Common myeloid progenitor, CD34-positive (primary cell): ENCODE measurements around the gene RASAL2.

Source experiments
- CTCF ChIA-PET: fragments of 350-600 bp; sonication (Branson Sonifier 250); formaldehyde crosslinking; loops from one replicate; lab custom pipeline; 2021; ENCODE audit warnings: antibody characterized with exemption; lab: Charles Lee
- POLR2A ChIA-PET: fragments of 350-600 bp; sonication (Branson Sonifier 250); formaldehyde crosslinking; loops from one replicate; lab custom pipeline; 2021; ENCODE audit warnings: antibody characterized with exemption; lab: Charles Lee
- DNase-seq, 3 donors: peaks; one replicate each; pipeline versions ENCODE4 v3.0.0 to v3.0.0-alpha.2; 2013
- H3K27ac ChIP-seq, 2 experiments: 1 replicate in 1 of 2; 2 replicates in 1 of 2; pipeline ENCODE4 v1.7.0; 2013; ENCODE audit warnings: inconsistent platforms in 2 of 2, low read length in 2 of 2, mild to moderate bottlenecking in 2 of 2, low read depth in 1 of 2, moderate library complexity in 1 of 2; ENCODE audit not compliant: severe bottlenecking in 2 of 2, insufficient read depth in 1 of 2, poor library complexity in 1 of 2
- H3K27me3 ChIP-seq, 5 experiments: replicated peaks in 2 of 5; 1 replicate in 3 of 5; 2 replicates in 2 of 5; pipeline versions ENCODE4 v1.6.1 to v1.7.0; 2013; ENCODE audit warnings: low read length in 4 of 5, mild to moderate bottlenecking in 2 of 5, moderate library complexity in 2 of 5, inconsistent platforms in 1 of 5; ENCODE audit not compliant: insufficient read depth in 5 of 5, control insufficient read depth in 4 of 5
- H3K36me3 ChIP-seq, 4 experiments: 1 replicate in 2 of 4; 2 replicates in 2 of 4; pipeline versions ENCODE4 v1.6.1 to v1.7.0; 2013; ENCODE audit warnings: low read length in 3 of 4, control low read depth in 1 of 4, mild to moderate bottlenecking in 1 of 4; ENCODE audit not compliant: control insufficient read depth in 4 of 4, insufficient read depth in 4 of 4
- H3K4me1 ChIP-seq, 4 experiments: 1 replicate in 3 of 4; 2 replicates in 1 of 4; pipeline versions ENCODE4 v1.6.1 to v1.7.1; 2013; ENCODE audit warnings: low read length in 3 of 4, mild to moderate bottlenecking in 3 of 4, control low read depth in 1 of 4, inconsistent platforms in 1 of 4, moderate library complexity in 1 of 4; ENCODE audit not compliant: control insufficient read depth in 4 of 4, insufficient read depth in 4 of 4; ENCODE audit errors: control extremely low read depth in 1 of 4
- H3K4me3 ChIP-seq, 7 experiments: 1 replicate in 4 of 7; 2 replicates in 3 of 7; pipeline versions ENCODE4 v1.5.1 to v1.7.0; 2013; ENCODE audit warnings: mild to moderate bottlenecking in 7 of 7, low read length in 6 of 7, moderate library complexity in 6 of 7, inconsistent platforms in 2 of 7, low read depth in 2 of 7, control low read depth in 1 of 7; ENCODE audit not compliant: insufficient read depth in 4 of 7, control insufficient read depth in 1 of 7; ENCODE audit errors: extremely low read depth in 1 of 7
- H3K9me3 ChIP-seq, 5 experiments: 1 replicate in 4 of 5; 2 replicates in 1 of 5; pipeline versions ENCODE4 v1.6.1 to v1.7.1; 2013; ENCODE audit warnings: low read length in 4 of 5, mild to moderate bottlenecking in 2 of 5, inconsistent platforms in 1 of 5, low read depth in 1 of 5, moderate library complexity in 1 of 5; ENCODE audit not compliant: control insufficient read depth in 4 of 5, insufficient read depth in 2 of 5; ENCODE audit errors: control extremely low read depth in 1 of 5
- WGBS: methylation state at CpG from one replicate; pipeline ENCODE4 v1.1.5; 2013; ENCODE audit not compliant: insufficient coverage; 5-methylcytosine and 5-hydroxymethylcytosine counted together

The RASAL2 gene

GRCh38 chr1:178134061-178134460 is 40.2 kb downstream of the RASAL2 start:
- Histone ChIP-seq H3K4me1 (peaks cover 11 to 45% (median 25%) of the 10 kb centered on the region in 4 experiments), H3K27me3 (no peaks in the 10 kb centered on the region), H3K27ac (no peak overlapping the region), H3K4me3 (peak overlapping the region in 2 of 7 experiments; percentile 13 to 24), H3K36me3 (no peaks in the 10 kb centered on the region), H3K9me3 (no peaks in the 10 kb centered on the region)
- WGBS, result 13% methylated on average over 2 of the region's 2 CpGs
- ChIA-PET POLR2A (interaction anchor here (0.6 to 0.9 kb wide), 2 partner anchors 12 to 30 kb away, joined by 3 to 5 read pairs; no protein-coding TSS in a partner anchor), CTCF (interaction anchor here (0.8 to 1.8 kb wide), 3 partner anchors 10 to 102 kb away, joined by 3 to 4 read pairs (median 3); no protein-coding TSS in a partner anchor)
- peak; percentile 46 to 83 (median 75) for DNase-seq

- Histone ChIP-seq H3K4me1 (peaks cover 11 to 35% (median 22%) of the 10 kb centered on the region in 4 experiments), H3K9me3 (peaks cover 0 to 2% (median 0%) of the 10 kb centered on the region in 5 experiments), H3K27me3 (no peaks in the 10 kb centered on the region), H3K36me3 (no peaks in the 10 kb centered on the region), H3K4me3 (no peak overlapping the region), H3K27ac (no peak overlapping the region)
- WGBS, result 11% methylated on average over 1 of the region's 2 CpGs
- ChIA-PET CTCF (interaction anchor here (1.2 kb wide), 1 partner anchor 12 kb away, joined by 7 read pairs; no protein-coding TSS in a partner anchor), POLR2A (no interaction called here)
- no peak for DNase-seq
Measured at GRCh38 chr1:178137238-178137637, 43.3 kb downstream of the RASAL2 start.

DNA sequence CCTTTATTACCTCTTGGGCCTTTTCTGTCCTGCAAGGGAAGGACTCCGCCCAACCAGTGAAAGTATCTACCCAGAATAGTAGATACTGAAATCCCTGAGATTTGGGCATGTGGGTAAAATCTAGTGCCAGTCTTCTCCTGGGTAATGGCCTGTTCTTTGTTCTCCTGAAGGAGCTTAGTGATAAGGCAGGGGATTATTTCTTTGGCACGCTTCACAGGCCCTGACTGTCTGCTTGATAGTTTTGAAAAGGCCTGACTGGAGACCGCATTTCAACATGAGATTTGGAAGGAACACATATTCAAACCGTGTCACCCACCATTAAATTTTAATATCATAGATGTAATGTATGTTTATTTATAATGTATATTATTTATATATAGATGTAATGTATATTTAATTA is 48.9 kb downstream of the RASAL2 start:
- no peaks in the 10 kb centered on the region for H3K27me3 ChIP-seq
- POLR2A ChIA-PET, result no interaction called here
- CTCF ChIA-PET, result no interaction called here
- H3K36me3 ChIP-seq, result no peaks in the 10 kb centered on the region
- peaks cover 0 to 2% (median 0%) of the 10 kb centered on the region in 5 experiments for H3K9me3 ChIP-seq
- no peak overlapping the region for H3K27ac ChIP-seq
- H3K4me1 ChIP-seq, result peaks cover 0 to 7% (median 3%) of the 10 kb centered on the region in 4 experiments
- H3K4me3 ChIP-seq, result no peak overlapping the region
- DNase-seq, result no peak
- WGBS, result 100% methylated on average over 1 of the region's 4 CpGs

- ChIA-PET POLR2A (no interaction called here), CTCF (no interaction called here)
- Histone ChIP-seq H3K27me3 (no peaks in the 10 kb centered on the region), H3K27ac (no peak overlapping the region), H3K9me3 (peaks cover 0 to 2% (median 0%) of the 10 kb centered on the region in 5 experiments), H3K4me1 (peaks cover 0 to 7% (median 3%) of the 10 kb centered on the region in 4 experiments), H3K4me3 (peak overlapping the region in 1 of 7 experiments; percentile 20), H3K36me3 (no peaks in the 10 kb centered on the region)
- DNase-seq, result peak in 1 of 3 donors; percentile 15
- WGBS, result 45% methylated on average over 1 of the region's 2 CpGs
Measured at GRCh38 chr1:178143730-178144690, 50.1 kb downstream of the RASAL2 start.

- no peaks in the 10 kb centered on the region for H3K36me3 ChIP-seq
- peaks cover 0 to 2% (median 0%) of the 10 kb centered on the region in 5 experiments for H3K9me3 ChIP-seq
- H3K4me3 ChIP-seq, result no peak overlapping the region
- H3K4me1 ChIP-seq, result peaks cover 0 to 7% (median 3%) of the 10 kb centered on the region in 4 experiments
- CTCF ChIA-PET, result no interaction called here
- no peak overlapping the region for H3K27ac ChIP-seq
- WGBS, result no CpG with 5 or more reads among the region's 1 CpG
- POLR2A ChIA-PET, result no interaction called here
- DNase-seq, result no peak
- no peaks in the 10 kb centered on the region for H3K27me3 ChIP-seq
Measured at GRCh38 chr1:178145605-178146004, 51.7 kb downstream of the RASAL2 start.

DNA sequence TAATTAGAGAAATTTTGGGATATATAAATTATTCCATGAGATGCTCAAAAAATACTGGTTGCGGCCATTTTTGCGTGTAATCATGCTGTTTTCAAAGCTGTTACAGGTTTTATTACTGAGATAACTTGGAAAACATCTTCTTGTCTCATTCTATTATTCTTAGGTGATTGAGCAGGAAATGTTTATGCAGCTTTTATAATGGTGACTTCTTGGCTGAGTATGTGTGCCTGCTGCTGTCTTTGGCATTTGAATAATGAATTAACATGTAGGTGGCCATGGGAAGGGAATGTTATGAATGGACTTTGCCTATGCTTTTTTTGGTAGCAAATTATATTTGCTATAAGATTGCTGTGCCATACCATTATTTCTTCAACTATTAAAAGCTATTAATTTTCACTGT is 52.5 kb downstream of the RASAL2 start:
- DNase-seq, result no peak
- H3K4me1 ChIP-seq, result peaks cover 0 to 7% (median 3%) of the 10 kb centered on the region in 4 experiments
- ChIA-PET CTCF (no interaction called here), POLR2A (no interaction called here)
- H3K9me3 ChIP-seq, result no peaks in the 10 kb centered on the region
- 100% methylated on average over 2 of the region's 2 CpGs for WGBS
- no peak overlapping the region for H3K27ac ChIP-seq
- H3K4me3 ChIP-seq, result no peak overlapping the region
- H3K36me3 ChIP-seq, result no peaks in the 10 kb centered on the region
- H3K27me3 ChIP-seq, result no peaks in the 10 kb centered on the region

DNA sequence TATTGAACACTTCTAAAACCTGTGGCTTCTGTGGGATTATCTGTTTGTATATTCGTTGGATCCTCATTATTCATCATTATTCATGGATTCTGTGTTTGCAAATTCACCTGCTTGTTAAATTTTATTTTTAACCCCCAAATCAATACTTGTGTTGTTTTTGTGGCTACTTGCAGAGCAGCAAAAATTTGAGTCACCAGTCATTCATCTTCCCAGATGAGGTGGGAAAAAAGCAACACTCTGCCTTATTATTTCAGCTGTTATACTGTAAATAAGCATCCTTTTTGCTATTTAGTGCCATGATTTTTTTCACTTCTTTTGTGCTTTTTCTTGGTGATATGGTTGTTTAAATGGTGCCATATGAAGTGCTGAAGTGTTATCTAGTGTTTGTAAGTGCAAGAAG is 56.7 kb downstream of the RASAL2 start:
- peaks cover 0 to 2% (median 0%) of the 10 kb centered on the region in 4 experiments for H3K4me1 ChIP-seq
- ChIA-PET CTCF (interaction anchor here (1.1 kb wide), 1 partner anchor 119 kb away, joined by 3 read pairs; no protein-coding TSS in a partner anchor), POLR2A (no interaction called here)
- H3K36me3 ChIP-seq, result no peaks in the 10 kb centered on the region
- DNase-seq, result no peak
- WGBS, result no CpG with 5 or more reads among the region's 1 CpG
- H3K9me3 ChIP-seq, result no peaks in the 10 kb centered on the region
- H3K27ac ChIP-seq, result no peak overlapping the region
- no peaks in the 10 kb centered on the region for H3K27me3 ChIP-seq
- no peak overlapping the region for H3K4me3 ChIP-seq
